HTR-8/SVneo (cell line): ENCODE measurements around the gene DHRSX.
"Not testable (repeated sequence)": the region's sequence is repeated elsewhere in the genome, so short reads cannot be mapped to it uniquely, and the experiment has no call there.

ENCODE experiments used
- DNase-seq: peaks from one replicate; pipeline ENCODE4 v3.0.0; 2011; ENCODE audit warnings: low spot score, mixed read lengths; ENCODE audit not compliant: insufficient read length
- FAIRE-seq: peaks from 2 replicates; lab custom pipeline; 2011; peaks lifted over from hg19 to GRCh38; lab: Jason Lieb, UNC

DHRSX gene

GRCh38 chrX:2286731-2287130, 214.0 kb downstream of the DHRSX start:
- FAIRE-seq (no peak), DNase-seq (no peak)

GRCh38 chrX:2284601-2285000, 216.2 kb downstream of the DHRSX start:
- FAIRE-seq (no peak), DNase-seq (no peak)

- no peak for DNase-seq
- no peak for FAIRE-seq
Measured at GRCh38 chrX:2284133-2284532, 216.6 kb downstream of the DHRSX start.

- DNase-seq (no peak), FAIRE-seq (no peak)
Measured at GRCh38 chrX:2283111-2283859, 217.5 kb downstream of the DHRSX start.

- no peak for DNase-seq
- no peak for FAIRE-seq
Measured at GRCh38 chrX:2282490-2283090, 218.2 kb downstream of the DHRSX start.

GRCh38 chrX:2272337-2272736, 228.4 kb downstream of the DHRSX start:
- no peak for DNase-seq
- FAIRE-seq = no peak

- not testable (repeated sequence) for DNase-seq, FAIRE-seq
Measured at GRCh38 chrX:2271595-2271994, 229.2 kb downstream of the DHRSX start.

- DNase-seq, FAIRE-seq: not testable (repeated sequence)
Measured at GRCh38 chrX:2270783-2271182, 230.0 kb downstream of the DHRSX start.

GRCh38 chrX:2267890-2268289, 232.9 kb downstream of the DHRSX start:
- no peak for FAIRE-seq
- no peak for DNase-seq

- DNase-seq = peak; percentile 23
- FAIRE-seq = no peak
Measured at GRCh38 chrX:2266445-2267349, 234.1 kb downstream of the DHRSX start.

GRCh38 chrX:2265658-2266444, 234.9 kb downstream of the DHRSX start:
- DNase-seq = not testable (repeated sequence)

GRCh38 chrX:2264179-2265030, 236.4 kb downstream of the DHRSX start:
- DNase-seq (no peak), FAIRE-seq (no peak)

More at GRCh38 chrX:2265658-2266444, 234.9 kb downstream of the DHRSX start:
- FAIRE-seq = not testable (repeated sequence)

GRCh38 chrX:2263203-2263602, 237.6 kb downstream of the DHRSX start:
- no peak for FAIRE-seq

GRCh38 chrX:2262668-2263055, 238.1 kb downstream of the DHRSX start:
- DNase-seq = no peak
- FAIRE-seq = no peak

More at GRCh38 chrX:2263203-2263602, 237.6 kb downstream of the DHRSX start:
- no peak for DNase-seq

- DNase-seq = no peak
- no peak for FAIRE-seq
Measured at GRCh38 chrX:2261831-2262667, 238.7 kb downstream of the DHRSX start.

GRCh38 chrX:2252331-2253065, 248.3 kb downstream of the DHRSX start:
- FAIRE-seq (no peak), DNase-seq (no peak)

GRCh38 chrX:2251211-2251610, 249.6 kb downstream of the DHRSX start:
- DNase-seq (no peak), FAIRE-seq (no peak)
